ENCODE results near the gene LRRTM4. TPM values are rescaled to one million over a fixed set of nuclear protein-coding genes. Genes with fewer than 3 reads are reported as not detected.

Gene LRRTM4
- total RNA-seq: 1 to 10 TPM in 1 of 2 donors, under 1 TPM in 1; 0.81 to 1.2 TPM
- long read RNA-seq, donor 1, partial matches to known transcripts: 0 of 1 reads
- long read RNA-seq, donor 1, other reads (novel, unspliced or antisense): 1 of 1 reads
- long read RNA-seq, donor 2: 0 reads

GRCh38 chr2:77521931-77522470, at the start of gene LRRTM4:
Gene LRRTM4 (minus strand): TSS chr2:77522376.
- no peak for DNase-seq (ENCODE audit: low spot score)
- intact Hi-C loops (cut with DNase I): no loop called here

GRCh38 chr2:77571545-77571944, 49.4 kb upstream of the LRRTM4 start:
- DNase-seq (ENCODE audit: low spot score): no peak
- intact Hi-C loops (cut with DNase I): no loop called here

GRCh38 chr2:77567723-77568122, 45.5 kb upstream of the LRRTM4 start:
- DNase-seq (ENCODE audit: low spot score): no peak
- intact Hi-C loops (cut with DNase I): no loop called here

GRCh38 chr2:77566582-77566981, 44.4 kb upstream of the LRRTM4 start:
- DNase-seq (ENCODE audit: low spot score): no peak
- intact Hi-C loops (cut with DNase I): no loop called here

GRCh38 chr2:77566131-77566530, 44.0 kb upstream of the LRRTM4 start:
- intact Hi-C loops (cut with DNase I): no loop called here

GRCh38 chr2:77552956-77553355, 30.8 kb upstream of the LRRTM4 start:
- no peak for DNase-seq (ENCODE audit: low spot score)
- intact Hi-C loops (cut with DNase I): no loop called here

More at GRCh38 chr2:77566131-77566530, 44.0 kb upstream of the LRRTM4 start:
- no peak for DNase-seq (ENCODE audit: low spot score)

- DNase-seq (ENCODE audit: low spot score): no peak
- intact Hi-C loops (cut with DNase I): no loop called here
Observed at GRCh38 chr2:77538031-77538430, 15.9 kb upstream of the LRRTM4 start.

GRCh38 chr2:77522888-77523287, 712 bp upstream of the LRRTM4 start:
- intact Hi-C loops (cut with DNase I): no loop called here
- DNase-seq (ENCODE audit: low spot score): no peak

- no peak for DNase-seq (ENCODE audit: low spot score)
- intact Hi-C loops (cut with DNase I): no loop called here
Observed at GRCh38 chr2:77521548-77521891, 656 bp downstream of the LRRTM4 start.

- intact Hi-C loops (cut with DNase I): no loop called here
Observed at GRCh38 chr2:77520641-77521547, 1.3 kb downstream of the LRRTM4 start.

GRCh38 chr2:77519888-77520506, 2.2 kb downstream of the LRRTM4 start:
- intact Hi-C loops (cut with DNase I): no loop called here
- no peak for DNase-seq (ENCODE audit: low spot score)

More at GRCh38 chr2:77520641-77521547, 1.3 kb downstream of the LRRTM4 start:
- no peak for DNase-seq (ENCODE audit: low spot score)

GRCh38 chr2:77519164-77519887, 2.9 kb downstream of the LRRTM4 start:
- no peak for DNase-seq (ENCODE audit: low spot score)
- intact Hi-C loops (cut with DNase I): no loop called here

- intact Hi-C loops (cut with DNase I): no loop called here
- no peak for DNase-seq (ENCODE audit: low spot score)
Observed at GRCh38 chr2:77518311-77518710, 3.9 kb downstream of the LRRTM4 start.

GRCh38 chr2:77513191-77513590, 9.0 kb downstream of the LRRTM4 start:
- no peak for DNase-seq (ENCODE audit: low spot score)
- intact Hi-C loops (cut with DNase I): no loop called here

- intact Hi-C loops (cut with DNase I): no loop called here
- DNase-seq (ENCODE audit: low spot score): no peak
Observed at GRCh38 chr2:77512507-77512906, 9.7 kb downstream of the LRRTM4 start.

- DNase-seq (ENCODE audit: low spot score): no peak
- intact Hi-C loops (cut with DNase I): no loop called here
Observed at GRCh38 chr2:77508511-77508910, 13.7 kb downstream of the LRRTM4 start.

- no peak for DNase-seq (ENCODE audit: low spot score)
- intact Hi-C loops (cut with DNase I): no loop called here
Observed at GRCh38 chr2:77507657-77508056, 14.5 kb downstream of the LRRTM4 start.

- intact Hi-C loops (cut with DNase I): no loop called here
- peak; percentile 68 for DNase-seq (ENCODE audit: low spot score)
Observed at GRCh38 chr2:77488141-77488540, 34.0 kb downstream of the LRRTM4 start.

- intact Hi-C loops (cut with DNase I): no loop called here
- DNase-seq (ENCODE audit: low spot score): peak; percentile 80
Observed at GRCh38 chr2:77487074-77487803, 34.9 kb downstream of the LRRTM4 start.

Data from posterior vena cava (tissue), 2 donors.